A172 (cell line): Measurements from ENCODE around the gene LGALS4. TPM values are rescaled to one million over a fixed set of nuclear protein-coding genes. Genes with fewer than 3 reads are reported as not detected.
"Not testable (repeated sequence)": the region's sequence is repeated elsewhere in the genome, so short reads cannot be mapped to it uniquely, and the experiment has no call there.

ENCODE experiments used
- DNase-seq: peaks from one replicate; pipeline ENCODE4 v3.0.0-alpha.2; 2015; ENCODE audit warnings: low spot score
- total RNA-seq: library from RNA; depleted of rRNA; stranded (reverse); fragments of >200 nt; shearing (Covaris generic); gene quantifications from 2 replicates; pipeline ENCODE4 v1.2.3, GENCODE V29; 2014; rRNA removed

LGALS4 gene
- total RNA-seq, 1 experiment from 2014 or later: not detected

- DNase-seq: not testable (repeated sequence)
Observed at GRCh38 chr19:38770228-38770948, 42.4 kb downstream of the LGALS4 start.

DNA sequence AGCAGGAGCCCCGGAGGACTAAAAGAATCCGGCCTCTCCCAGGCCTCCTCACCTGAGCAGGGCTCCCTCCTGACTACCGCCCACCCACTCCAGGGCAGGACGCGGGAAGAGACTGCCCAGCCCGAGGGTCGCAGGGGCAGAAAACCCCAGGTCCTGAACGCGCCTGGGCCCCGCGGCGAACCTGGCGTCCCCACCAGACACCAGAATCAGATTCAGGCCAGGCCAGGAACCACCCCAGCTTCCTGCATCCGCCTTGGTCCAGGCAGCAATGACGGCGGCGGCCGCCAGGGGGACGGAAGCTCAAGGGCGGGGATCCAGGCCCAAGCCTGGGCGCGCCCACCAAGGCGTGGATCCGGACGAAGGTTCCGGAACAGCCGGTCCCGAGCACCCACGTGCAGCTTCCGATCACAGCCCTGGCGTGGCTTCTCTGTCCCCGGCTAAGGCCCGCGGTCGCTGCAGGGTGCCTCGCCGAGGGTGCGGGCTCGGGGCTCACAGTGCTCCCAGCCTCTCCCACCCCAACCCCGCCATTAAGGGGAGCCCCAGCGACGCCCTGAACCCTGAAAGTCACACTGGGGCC is 43.0 kb downstream of the LGALS4 start:
- no peak for DNase-seq

- no peak for DNase-seq
Observed at GRCh38 chr19:38766276-38767047, 46.3 kb downstream of the LGALS4 start.

- DNase-seq: no peak
Observed at GRCh38 chr19:38765214-38765613, 47.5 kb downstream of the LGALS4 start.

DNA sequence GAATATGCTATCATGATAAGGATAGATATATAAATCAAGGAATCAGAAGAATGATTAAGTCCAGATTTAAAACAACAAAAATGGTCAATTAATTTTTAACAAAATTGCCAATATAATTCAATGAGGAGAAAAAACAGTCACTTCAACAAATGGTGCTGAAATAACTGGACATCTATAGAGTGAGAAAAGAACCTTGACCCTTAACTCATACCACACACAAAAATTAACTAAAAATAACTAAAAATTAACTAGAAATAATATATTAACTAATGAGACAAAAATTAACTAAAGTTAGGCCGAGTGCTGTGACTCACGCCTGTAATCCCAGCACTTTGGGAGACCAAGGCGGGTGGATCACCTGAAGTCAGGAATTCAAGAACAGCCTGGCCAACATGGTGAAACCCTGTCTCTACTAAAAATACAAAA is 48.9 kb downstream of the LGALS4 start:
- no peak for DNase-seq

- DNase-seq: not testable (repeated sequence)
Observed at GRCh38 chr19:38761884-38762389, 50.8 kb downstream of the LGALS4 start.

GRCh38 chr19:38760805-38761517 is 51.8 kb downstream of the LGALS4 start:
- DNase-seq: not testable (repeated sequence)

- DNase-seq: no peak
Observed at GRCh38 chr19:38759590-38760003, 53.1 kb downstream of the LGALS4 start.

DNA sequence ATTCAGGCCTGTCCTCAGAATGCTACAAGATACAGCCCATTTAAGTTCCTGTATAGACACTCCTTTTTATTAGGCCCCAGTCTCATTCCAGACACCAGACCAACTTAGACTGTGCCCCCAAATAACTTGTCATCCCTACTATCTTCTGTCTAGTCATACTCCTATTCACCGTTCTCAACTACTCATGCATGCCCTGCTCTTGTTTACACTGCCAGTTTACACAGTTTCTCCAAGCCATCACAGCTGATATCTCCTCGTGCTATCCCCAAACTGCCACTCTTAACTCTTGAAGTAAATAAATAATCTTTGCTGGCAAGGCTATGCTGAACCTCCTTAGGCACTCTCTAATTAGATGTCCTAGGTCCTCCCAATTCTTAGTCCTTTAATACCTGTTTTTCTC is 58.5 kb downstream of the LGALS4 start:
- DNase-seq: not testable (repeated sequence)

DNA sequence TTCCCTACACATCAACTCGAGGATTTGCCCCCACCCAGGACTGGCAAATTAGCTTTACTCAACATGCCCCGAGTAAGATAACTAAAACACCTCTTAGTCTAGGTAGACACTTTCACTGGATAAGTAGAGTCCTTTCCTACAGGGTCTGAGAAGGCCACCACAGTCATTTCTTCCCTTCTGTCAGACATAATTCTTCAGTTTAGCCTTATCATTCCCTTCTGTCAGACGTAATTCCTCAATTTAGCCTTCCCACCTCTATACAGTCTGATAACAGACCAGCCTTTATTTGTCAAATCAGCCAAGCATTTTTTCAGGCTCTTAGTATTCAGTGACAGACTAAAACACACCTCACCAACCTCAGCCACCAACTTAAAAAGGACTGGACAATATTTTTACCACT is 59.0 kb downstream of the LGALS4 start:
- DNase-seq: not testable (repeated sequence)

Other genes starting within 250 kb of the LGALS4 start
- gene MAP4K1, start 195.0 kb downstream of the LGALS4 start, total RNA-seq: 0.72 and 1.4 TPM in 2 replicates
- gene EIF3K, start 193.8 kb downstream of the LGALS4 start, total RNA-seq: 358 and 549 TPM in 2 replicates
- 493 and 604 TPM in 2 replicates for gene ACTN4, start 165.3 kb downstream of the LGALS4 start, total RNA-seq
- gene CAPN12, start 68.5 kb downstream of the LGALS4 start, total RNA-seq: not detected in 2 replicates
- not detected in 2 replicates for gene LGALS7, start 39.4 kb downstream of the LGALS4 start, total RNA-seq
- not detected in 2 replicates for gene LGALS7B, start 23.7 kb downstream of the LGALS4 start, total RNA-seq
- 37.1 and 39.7 TPM in 2 replicates for gene ECH1, start 18.8 kb upstream of the LGALS4 start, total RNA-seq
- gene HNRNPL, start 37.0 kb upstream of the LGALS4 start, total RNA-seq: 296 and 354 TPM in 2 replicates
- 3.9 and 5.7 TPM in 2 replicates for gene RINL, start 65.3 kb upstream of the LGALS4 start, total RNA-seq
- gene SIRT2, start 86.7 kb upstream of the LGALS4 start, total RNA-seq: 50.3 and 59.0 TPM in 2 replicates
- gene NFKBIB, start 87.0 kb upstream of the LGALS4 start, total RNA-seq: 16.3 and 17.1 TPM in 2 replicates
- gene CCER2, start 99.2 kb upstream of the LGALS4 start, total RNA-seq: not detected in 2 replicates
- gene SARS2, start 117.8 kb upstream of the LGALS4 start, total RNA-seq: 19.8 and 29.6 TPM in 2 replicates
- 98.9 and 108 TPM in 2 replicates for gene MRPS12, start 118.0 kb upstream of the LGALS4 start, total RNA-seq
- 15.1 and 21.9 TPM in 2 replicates for gene FBXO17, start 162.8 kb upstream of the LGALS4 start, total RNA-seq
- gene FBXO27, start 219.6 kb upstream of the LGALS4 start, total RNA-seq: 0.07 and 0.10 TPM in 2 replicates